OCI-LY7 (cell line): ENCODE data around the gene PLSCR5.

ENCODE experiments used
- EZH2phosphoT487 ChIP-seq: fragments of 200-600 bp; sonication (generic); IDR thresholded peaks from 2 replicates; pipeline ENCODE4 v1.6.1; 2018; ENCODE audit warnings: low read depth, borderline replicate concordance, mild to moderate bottlenecking, mixed run types, antibody characterized with exemption, low read length, moderate library complexity, mixed read lengths
- TF ChIP-seq, protein P1 (sequence below): fragments of 200-600 bp; sonication (generic); conservative IDR thresholded peaks from 2 replicates; pipeline ENCODE4 v1.5.1; 2014; ENCODE audit warnings: mild to moderate bottlenecking, antibody characterized with exemption, low read length, moderate library complexity, mixed read lengths

- TF ChIP-seq, protein P1, sequence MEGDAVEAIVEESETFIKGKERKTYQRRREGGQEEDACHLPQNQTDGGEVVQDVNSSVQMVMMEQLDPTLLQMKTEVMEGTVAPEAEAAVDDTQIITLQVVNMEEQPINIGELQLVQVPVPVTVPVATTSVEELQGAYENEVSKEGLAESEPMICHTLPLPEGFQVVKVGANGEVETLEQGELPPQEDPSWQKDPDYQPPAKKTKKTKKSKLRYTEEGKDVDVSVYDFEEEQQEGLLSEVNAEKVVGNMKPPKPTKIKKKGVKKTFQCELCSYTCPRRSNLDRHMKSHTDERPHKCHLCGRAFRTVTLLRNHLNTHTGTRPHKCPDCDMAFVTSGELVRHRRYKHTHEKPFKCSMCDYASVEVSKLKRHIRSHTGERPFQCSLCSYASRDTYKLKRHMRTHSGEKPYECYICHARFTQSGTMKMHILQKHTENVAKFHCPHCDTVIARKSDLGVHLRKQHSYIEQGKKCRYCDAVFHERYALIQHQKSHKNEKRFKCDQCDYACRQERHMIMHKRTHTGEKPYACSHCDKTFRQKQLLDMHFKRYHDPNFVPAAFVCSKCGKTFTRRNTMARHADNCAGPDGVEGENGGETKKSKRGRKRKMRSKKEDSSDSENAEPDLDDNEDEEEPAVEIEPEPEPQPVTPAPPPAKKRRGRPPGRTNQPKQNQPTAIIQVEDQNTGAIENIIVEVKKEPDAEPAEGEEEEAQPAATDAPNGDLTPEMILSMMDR: no peak
- no peak for TF ChIP-seq EZH2phosphoT487
These were observed 65.8 kb downstream of the PLSCR5 start for GRCh38 chr3:146539315-146539714.
